Neural cell (in vitro differentiated cells): ENCODE data around the gene RNASEH1. TPM values are rescaled to one million over a fixed set of nuclear protein-coding genes. Genes with fewer than 3 reads are reported as not detected.

Source experiments
- H2AFZ ChIP-seq: fragments of 200-600, 300-800 bp; sonication (generic), shearing (Covaris generic); 2 replicates; pipeline ENCODE4 v1.6.0; 2014; ENCODE audit warnings: low read depth, mild to moderate bottlenecking, antibody characterized with exemption, low read length, moderate library complexity
- H3F3A ChIP-seq: fragments of 200-600 bp; shearing (Covaris generic); 2 replicates; pipeline ENCODE4 v1.6.1; 2016; ENCODE audit warnings: mild to moderate bottlenecking, moderate library complexity, mixed read lengths, antibody characterized with exemption, low read length; ENCODE audit not compliant: insufficient read depth, poor library complexity, severe bottlenecking
- H3K27ac ChIP-seq: fragments of 200-600, 300-800 bp; sonication (generic), shearing (Covaris generic); 2 replicates; pipeline ENCODE4 v1.5.1; 2014; ENCODE audit warnings: mild to moderate bottlenecking, low read length, moderate library complexity
- H3K27me3 ChIP-seq: fragments of 300-800, 200-600 bp; sonication (generic), shearing (Covaris generic); 2 replicates; pipeline ENCODE4 v1.6.0; 2014; ENCODE audit warnings: mild to moderate bottlenecking, low read depth, low read length, moderate library complexity; ENCODE audit not compliant: insufficient read depth
- H3K36me3 ChIP-seq: fragments of 300-800, 200-600 bp; sonication (generic), shearing (Covaris generic); 2 replicates; pipeline ENCODE4 v1.5.1; 2014; ENCODE audit warnings: mild to moderate bottlenecking, antibody characterized with exemption, low read length, moderate library complexity; ENCODE audit not compliant: insufficient read depth
- H3K4me2 ChIP-seq: fragments of 300-800, 200-600 bp; sonication (generic), shearing (Covaris generic); 2 replicates; pipeline ENCODE4 v1.6.0; 2014; ENCODE audit warnings: mild to moderate bottlenecking, low read length
- H3K4me3 ChIP-seq: fragments of 300-800, 200-600 bp; sonication (generic), shearing (Covaris generic); 2 replicates; pipeline ENCODE4 v1.5.1; 2014; ENCODE audit warnings: mild to moderate bottlenecking, low read length, moderate library complexity
- H3K79me2 ChIP-seq: fragments of 200-600 bp; shearing (Covaris generic); replicated peaks from 2 replicates; pipeline ENCODE4 v1.6.0; 2014; ENCODE audit warnings: mild to moderate bottlenecking, low read length, moderate library complexity; ENCODE audit not compliant: insufficient read depth
- H3K9ac ChIP-seq: fragments of 300-800, 200-600 bp; sonication (generic), shearing (Covaris generic); 2 replicates; pipeline ENCODE4 v1.6.1; 2016; ENCODE audit warnings: mild to moderate bottlenecking, low read length, mixed read lengths
- H3K9me2 ChIP-seq: fragments of 200-600 bp; shearing (Covaris generic); 2 replicates; pipeline ENCODE4 v1.6.1; 2016; ENCODE audit warnings: mild to moderate bottlenecking, low read length, mixed read lengths; ENCODE audit not compliant: insufficient read depth
- H3K9me3 ChIP-seq: fragments of 200-600, 300-800 bp; sonication (generic), shearing (Covaris generic); 2 replicates; pipeline ENCODE4 v1.6.1; 2016; ENCODE audit warnings: mild to moderate bottlenecking, mixed run types, low read length, moderate library complexity, mixed read lengths
- H4K20me1 ChIP-seq: fragments of 200-600 bp; shearing (Covaris generic); 2 replicates; pipeline ENCODE4 v1.6.1; 2016; ENCODE audit warnings: mild to moderate bottlenecking, mixed run types; ENCODE audit not compliant: insufficient read depth
- EP300 ChIP-seq: fragments of 450-650 bp; conservative IDR thresholded peaks from 2 replicates; pipeline ENCODE4 v1.6.1; 2014; ENCODE audit warnings: antibody characterized with exemption, mild to moderate bottlenecking, moderate library complexity; ENCODE audit not compliant: poor library complexity, severe bottlenecking
- EZH2 ChIP-seq: fragments of 200-600, 300-800 bp; shearing (Covaris generic), sonication (generic); IDR thresholded peaks from 2 replicates; pipeline ENCODE4 v1.6.1; 2014; ENCODE audit warnings: antibody characterized with exemption, low read length, borderline replicate concordance, mild to moderate bottlenecking; ENCODE audit not compliant: insufficient read depth, poor library complexity, severe bottlenecking
- MXI1 ChIP-seq: fragments of 450-650 bp; conservative IDR thresholded peaks from 2 replicates; pipeline ENCODE4 v1.6.1; 2014; ENCODE audit warnings: antibody characterized with exemption, mild to moderate bottlenecking; ENCODE audit not compliant: poor library complexity, severe bottlenecking
- POLR2AphosphoS5 ChIP-seq: IDR thresholded peaks from 2 replicates; pipeline ENCODE4 v1.6.1; 2012
- RAD21 ChIP-seq: fragments of 450-650 bp; conservative IDR thresholded peaks from 2 replicates; pipeline ENCODE4 v1.6.1; 2014; ENCODE audit warnings: antibody characterized with exemption, mild to moderate bottlenecking, moderate library complexity
- SMC3 ChIP-seq: fragments of 450-650 bp; conservative IDR thresholded peaks from 2 replicates; pipeline ENCODE4 v1.6.1; 2014; ENCODE audit warnings: antibody characterized with exemption, mild to moderate bottlenecking, moderate library complexity; ENCODE audit not compliant: poor library complexity
- polyA plus RNA-seq: library from polyadenylated mRNA; depleted of rRNA; stranded (reverse); fragments of >200 nt; gene quantifications from 2 replicates; pipeline ENCODE4 v1.2.3, GENCODE V29; 2014
- TF ChIP-seq, protein P1 (sequence below): IDR thresholded peaks from 2 replicates; pipeline ENCODE4 v1.6.1; 2012; ENCODE audit warnings: borderline replicate concordance
- TF ChIP-seq, protein P2 (sequence below): fragments of 450-650 bp; IDR thresholded peaks from 2 replicates; pipeline ENCODE4 v1.5.1; 2014; ENCODE audit warnings: antibody characterized with exemption, mild to moderate bottlenecking, moderate library complexity; ENCODE audit not compliant: poor library complexity, severe bottlenecking

RNASEH1 gene
- polyA plus RNA-seq, 1 donor from 2014 or later = 23.4 TPM

DNA sequence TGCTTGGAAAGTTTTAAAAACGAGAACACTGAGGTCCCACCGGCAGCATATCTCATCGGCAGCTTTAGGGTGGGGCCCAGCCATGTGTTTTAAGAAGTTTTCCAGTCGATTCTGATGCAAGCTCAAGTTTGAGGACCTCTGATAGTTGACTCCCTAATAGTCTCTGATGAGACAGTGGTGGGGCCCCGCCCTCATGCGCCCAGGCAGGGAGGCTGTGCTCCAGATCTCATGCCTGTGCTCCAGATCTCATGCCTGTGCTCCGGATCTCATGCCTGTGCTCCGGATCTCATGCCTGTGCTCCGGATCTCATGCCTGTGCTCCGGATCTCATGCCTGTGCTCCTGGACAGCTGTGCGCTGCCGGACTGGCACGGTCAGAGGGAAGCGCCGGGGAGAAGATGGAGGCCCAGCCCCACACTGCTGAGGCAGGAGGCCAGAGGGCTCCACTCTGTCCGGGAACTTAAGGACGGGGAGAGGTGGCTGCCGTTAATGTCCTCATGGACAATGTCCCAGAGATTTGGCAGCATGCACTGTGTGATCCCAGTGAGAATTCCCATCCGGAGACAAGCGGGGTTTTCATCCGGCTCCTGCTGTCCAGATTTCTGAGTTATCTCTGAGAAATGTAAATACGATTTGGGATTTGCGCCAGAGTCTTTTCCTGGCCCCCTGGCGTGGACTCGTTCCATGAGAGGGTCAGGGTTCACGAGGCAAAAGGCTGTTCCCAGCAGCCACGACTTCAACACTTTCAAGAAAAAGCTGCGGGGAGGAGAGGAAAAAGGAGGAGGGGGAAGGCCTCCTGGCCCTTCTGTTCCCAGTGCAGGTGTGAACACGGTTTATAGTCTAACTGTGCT lies 27.4 kb upstream of the RNASEH1 start:
- Histone ChIP-seq H4K20me1 (no peaks in the 10 kb centered on the region), H3K79me2 (no peaks in the 10 kb centered on the region), H3K4me3 (no peak overlapping the region), H3K4me2 (no peak overlapping the region), H3K27ac (no peak overlapping the region), H3K9me2 (no peaks in the 10 kb centered on the region), H3K9me3 (no peaks in the 10 kb centered on the region), H3K27me3 (no peaks in the 10 kb centered on the region), H3F3A (no peaks in the 10 kb centered on the region), H2AFZ (no peak overlapping the region), H3K9ac (no peak overlapping the region), H3K36me3 (no peaks in the 10 kb centered on the region)
- TF ChIP-seq, protein P1, sequence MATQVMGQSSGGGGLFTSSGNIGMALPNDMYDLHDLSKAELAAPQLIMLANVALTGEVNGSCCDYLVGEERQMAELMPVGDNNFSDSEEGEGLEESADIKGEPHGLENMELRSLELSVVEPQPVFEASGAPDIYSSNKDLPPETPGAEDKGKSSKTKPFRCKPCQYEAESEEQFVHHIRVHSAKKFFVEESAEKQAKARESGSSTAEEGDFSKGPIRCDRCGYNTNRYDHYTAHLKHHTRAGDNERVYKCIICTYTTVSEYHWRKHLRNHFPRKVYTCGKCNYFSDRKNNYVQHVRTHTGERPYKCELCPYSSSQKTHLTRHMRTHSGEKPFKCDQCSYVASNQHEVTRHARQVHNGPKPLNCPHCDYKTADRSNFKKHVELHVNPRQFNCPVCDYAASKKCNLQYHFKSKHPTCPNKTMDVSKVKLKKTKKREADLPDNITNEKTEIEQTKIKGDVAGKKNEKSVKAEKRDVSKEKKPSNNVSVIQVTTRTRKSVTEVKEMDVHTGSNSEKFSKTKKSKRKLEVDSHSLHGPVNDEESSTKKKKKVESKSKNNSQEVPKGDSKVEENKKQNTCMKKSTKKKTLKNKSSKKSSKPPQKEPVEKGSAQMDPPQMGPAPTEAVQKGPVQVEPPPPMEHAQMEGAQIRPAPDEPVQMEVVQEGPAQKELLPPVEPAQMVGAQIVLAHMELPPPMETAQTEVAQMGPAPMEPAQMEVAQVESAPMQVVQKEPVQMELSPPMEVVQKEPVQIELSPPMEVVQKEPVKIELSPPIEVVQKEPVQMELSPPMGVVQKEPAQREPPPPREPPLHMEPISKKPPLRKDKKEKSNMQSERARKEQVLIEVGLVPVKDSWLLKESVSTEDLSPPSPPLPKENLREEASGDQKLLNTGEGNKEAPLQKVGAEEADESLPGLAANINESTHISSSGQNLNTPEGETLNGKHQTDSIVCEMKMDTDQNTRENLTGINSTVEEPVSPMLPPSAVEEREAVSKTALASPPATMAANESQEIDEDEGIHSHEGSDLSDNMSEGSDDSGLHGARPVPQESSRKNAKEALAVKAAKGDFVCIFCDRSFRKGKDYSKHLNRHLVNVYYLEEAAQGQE = no peak
- TF ChIP-seq EZH2 (no peak), MXI1 (no peak), RAD21 (no peak), POLR2AphosphoS5 (no peak), EP300 (no peak)

DNA sequence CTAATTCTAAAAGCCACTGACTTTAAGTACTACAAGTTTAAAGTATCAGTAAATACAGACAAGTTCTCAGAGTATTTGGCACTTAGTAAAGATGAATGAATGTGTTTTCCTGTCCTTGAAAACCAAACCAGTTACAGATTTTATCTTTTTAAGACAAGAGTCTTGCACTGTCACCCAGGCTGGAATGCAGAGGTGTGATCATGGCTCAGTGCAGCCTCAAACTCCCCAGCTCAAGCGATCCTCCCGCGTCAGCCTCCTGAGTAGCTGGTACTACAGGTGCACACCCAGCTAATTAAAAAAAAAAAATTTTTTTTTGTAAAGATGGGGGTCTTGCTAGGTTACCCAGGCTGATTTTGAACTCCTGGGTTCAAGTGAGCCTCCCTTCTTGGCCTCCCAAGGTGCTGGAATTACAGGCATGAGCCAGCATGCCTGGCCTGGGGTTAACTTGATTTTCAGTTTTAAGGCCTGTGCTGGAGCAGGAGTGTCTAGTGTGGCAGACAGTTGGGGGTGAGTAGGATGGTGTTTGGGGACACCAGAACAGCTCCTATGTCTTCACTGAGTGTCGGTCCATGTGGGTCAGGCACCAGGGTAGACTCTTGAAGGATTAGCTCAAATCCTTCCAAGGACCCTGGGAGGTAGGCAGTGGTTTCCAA lies 26.6 kb upstream of the RNASEH1 start:
- Histone ChIP-seq H2AFZ (no peak overlapping the region), H3K9me3 (no peaks in the 10 kb centered on the region), H3K27ac (no peak overlapping the region), H3K4me3 (no peak overlapping the region), H3F3A (no peaks in the 10 kb centered on the region), H3K79me2 (no peaks in the 10 kb centered on the region), H3K4me2 (no peak overlapping the region), H3K36me3 (no peaks in the 10 kb centered on the region), H3K9me2 (no peaks in the 10 kb centered on the region), H4K20me1 (no peaks in the 10 kb centered on the region), H3K27me3 (no peaks in the 10 kb centered on the region), H3K9ac (no peak overlapping the region)
- TF ChIP-seq MXI1 (no peak), RAD21 (no peak), EP300 (no peak)

DNA sequence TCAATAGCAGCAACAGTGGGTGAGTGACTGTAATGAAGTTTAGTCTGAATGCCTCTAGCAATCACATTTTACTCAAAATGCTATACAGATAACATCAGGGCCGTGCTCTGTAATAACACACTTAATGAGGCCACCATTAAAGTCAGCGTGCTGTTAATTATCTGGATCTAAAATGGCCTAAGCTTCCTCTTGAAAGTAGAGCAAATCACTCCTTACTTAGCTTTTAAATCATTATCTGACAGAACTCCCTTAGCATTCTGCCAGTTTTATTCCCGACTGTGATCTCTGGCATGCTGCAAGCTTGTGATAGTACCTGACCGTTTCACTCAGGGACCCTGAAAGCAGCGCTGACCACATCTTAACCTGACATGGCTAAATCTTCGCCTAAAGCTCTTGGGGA lies 25.9 kb upstream of the RNASEH1 start:
- peaks cover 5% of the 10 kb centered on the region for H3K79me2 ChIP-seq
- no peaks in the 10 kb centered on the region for H3K9me3 ChIP-seq
- H3K4me3 ChIP-seq = no peak overlapping the region
- no peaks in the 10 kb centered on the region for H4K20me1 ChIP-seq
- no peak overlapping the region for H2AFZ ChIP-seq
- no peaks in the 10 kb centered on the region for H3K27me3 ChIP-seq
- no peak overlapping the region for H3K9ac ChIP-seq
- no peak for TF ChIP-seq MXI1
- TF ChIP-seq RAD21 = no peak
- TF ChIP-seq, protein P2, sequence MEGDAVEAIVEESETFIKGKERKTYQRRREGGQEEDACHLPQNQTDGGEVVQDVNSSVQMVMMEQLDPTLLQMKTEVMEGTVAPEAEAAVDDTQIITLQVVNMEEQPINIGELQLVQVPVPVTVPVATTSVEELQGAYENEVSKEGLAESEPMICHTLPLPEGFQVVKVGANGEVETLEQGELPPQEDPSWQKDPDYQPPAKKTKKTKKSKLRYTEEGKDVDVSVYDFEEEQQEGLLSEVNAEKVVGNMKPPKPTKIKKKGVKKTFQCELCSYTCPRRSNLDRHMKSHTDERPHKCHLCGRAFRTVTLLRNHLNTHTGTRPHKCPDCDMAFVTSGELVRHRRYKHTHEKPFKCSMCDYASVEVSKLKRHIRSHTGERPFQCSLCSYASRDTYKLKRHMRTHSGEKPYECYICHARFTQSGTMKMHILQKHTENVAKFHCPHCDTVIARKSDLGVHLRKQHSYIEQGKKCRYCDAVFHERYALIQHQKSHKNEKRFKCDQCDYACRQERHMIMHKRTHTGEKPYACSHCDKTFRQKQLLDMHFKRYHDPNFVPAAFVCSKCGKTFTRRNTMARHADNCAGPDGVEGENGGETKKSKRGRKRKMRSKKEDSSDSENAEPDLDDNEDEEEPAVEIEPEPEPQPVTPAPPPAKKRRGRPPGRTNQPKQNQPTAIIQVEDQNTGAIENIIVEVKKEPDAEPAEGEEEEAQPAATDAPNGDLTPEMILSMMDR = no peak
- no peak for TF ChIP-seq EP300
- TF ChIP-seq POLR2AphosphoS5 = no peak
- TF ChIP-seq, protein P1 = no peak
- no peak for TF ChIP-seq SMC3
- H3F3A ChIP-seq = no peaks in the 10 kb centered on the region
- no peak overlapping the region for H3K27ac ChIP-seq
- no peaks in the 10 kb centered on the region for H3K9me2 ChIP-seq
- H3K4me2 ChIP-seq = no peak overlapping the region
- no peaks in the 10 kb centered on the region for H3K36me3 ChIP-seq
